Smooth muscle cell of the brain vasculature (primary cell): Measurements from ENCODE around the gene MEDAG.

Experiments used
- DNase-seq: peaks from one replicate; pipeline ENCODE4 v3.0.0-alpha.2; 2012; ENCODE audit warnings: low read depth, low spot score

The MEDAG gene

GRCh38 chr13:30957258-30957943 is 51.3 kb downstream of the MEDAG start:
- no peak for DNase-seq

- no peak for DNase-seq
Measured at GRCh38 chr13:30959678-30960077, 53.6 kb downstream of the MEDAG start.

GRCh38 chr13:30963791-30964190 is 57.7 kb downstream of the MEDAG start:
- no peak for DNase-seq

- DNase-seq, result no peak
Measured at GRCh38 chr13:30965380-30965779, 59.3 kb downstream of the MEDAG start.

- no peak for DNase-seq
Measured at GRCh38 chr13:30966101-30966500, 60.0 kb downstream of the MEDAG start.

- no peak for DNase-seq
Measured at GRCh38 chr13:30968846-30969245, 62.8 kb downstream of the MEDAG start.

- DNase-seq, result no peak
Measured at GRCh38 chr13:30971575-30971974, 65.5 kb downstream of the MEDAG start.

- no peak for DNase-seq
Measured at GRCh38 chr13:30972888-30973377, 66.9 kb downstream of the MEDAG start.

GRCh38 chr13:30974350-30974749 is 68.3 kb downstream of the MEDAG start:
- DNase-seq, result no peak
